Measurements from ENCODE around the gene RIMOC1.
A peak's percentile ranks its signal among the peaks of the same experiment; 100 is the strongest.

The RIMOC1 gene

DNA sequence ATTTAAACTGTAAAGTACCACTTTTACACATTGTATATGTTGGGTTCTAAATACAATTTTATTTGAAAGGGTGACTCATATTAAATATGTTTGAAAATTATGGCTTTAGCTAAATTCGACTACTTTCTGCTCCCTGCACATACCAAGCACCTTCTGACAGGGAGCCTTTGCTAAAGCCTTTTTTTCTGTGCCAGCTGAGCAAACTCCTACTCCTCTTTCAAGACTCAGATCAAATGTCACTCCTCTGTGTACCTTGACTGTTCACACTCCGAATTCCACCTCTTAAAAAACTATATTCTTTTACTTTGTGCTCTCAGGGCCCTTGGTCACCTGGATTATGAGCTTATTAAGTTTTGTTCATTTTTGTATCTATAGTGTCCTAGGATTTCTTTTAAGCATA is 27.5 kb upstream of the RIMOC1 start:
- no peaks in the 10 kb centered on the region for H3K4me1 ChIP-seq (ENCODE audit: insufficient read depth, low read length)

DNA sequence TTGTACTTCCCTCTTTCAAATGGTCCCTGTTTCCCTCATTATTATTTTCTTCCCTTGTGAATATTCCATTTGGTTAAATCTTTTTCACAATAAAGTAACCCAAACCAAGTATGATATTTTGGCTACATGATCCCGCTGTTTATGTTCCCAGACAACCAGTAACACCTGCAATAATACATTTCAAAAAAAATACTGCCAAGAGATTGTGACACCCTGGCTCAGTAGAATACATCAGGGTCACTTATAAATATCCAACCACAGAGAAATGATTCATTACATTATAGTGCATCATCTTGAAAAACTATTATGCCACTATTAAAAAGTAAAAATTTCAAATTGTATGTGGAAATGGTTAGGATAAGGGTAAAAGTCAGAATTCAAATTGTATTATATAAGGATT is 26.7 kb upstream of the RIMOC1 start:
- Histone ChIP-seq H2AFZ (ENCODE audit: low read depth, low read length) (no peak overlapping the region), H3K4me3 (ENCODE audit: low read length) (no peak overlapping the region), H3K27me3 (ENCODE audit: insufficient read depth, low read length) (no peaks in the 10 kb centered on the region), H3K36me3 (ENCODE audit: insufficient read depth, low read length) (no peaks in the 10 kb centered on the region), H3K9me3 (ENCODE audit: low read length) (no peaks in the 10 kb centered on the region), H3K4me1 (ENCODE audit: insufficient read depth, low read length) (no peaks in the 10 kb centered on the region)

More for the DNA sequence above, 27.5 kb upstream of the RIMOC1 start:
- no peaks in the 10 kb centered on the region for H3K9me3 ChIP-seq (ENCODE audit: low read length)
- H3K4me3 ChIP-seq (ENCODE audit: low read length), result no peak overlapping the region
- H3K27me3 ChIP-seq (ENCODE audit: insufficient read depth, low read length), result no peaks in the 10 kb centered on the region
- no peaks in the 10 kb centered on the region for H3K36me3 ChIP-seq (ENCODE audit: insufficient read depth, low read length)
- H2AFZ ChIP-seq (ENCODE audit: low read depth, low read length), result no peak overlapping the region

DNA sequence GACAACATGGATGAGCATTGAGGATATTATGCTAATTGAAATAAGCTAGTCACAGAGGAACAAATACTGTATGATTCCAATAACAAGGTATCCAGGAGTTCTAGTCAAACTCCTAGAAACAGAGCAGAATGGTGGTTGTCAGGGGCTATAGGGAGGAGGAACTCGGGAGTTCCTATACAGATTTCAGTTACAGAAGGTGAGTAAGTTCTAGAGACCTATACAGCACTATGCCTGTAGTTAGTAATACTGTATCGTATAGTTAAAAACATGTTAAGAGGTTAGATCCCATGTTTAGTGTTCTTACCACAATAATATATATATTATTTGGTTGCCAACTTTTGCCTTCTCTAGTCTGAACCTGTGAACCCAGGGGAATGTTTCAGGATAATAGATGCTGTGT is 26.0 kb upstream of the RIMOC1 start:
- H3K4me3 ChIP-seq (ENCODE audit: low read length), result no peak overlapping the region
- H2AFZ ChIP-seq (ENCODE audit: low read depth, low read length), result no peak overlapping the region
- no peaks in the 10 kb centered on the region for H3K4me1 ChIP-seq (ENCODE audit: insufficient read depth, low read length)
- no peaks in the 10 kb centered on the region for H3K9me3 ChIP-seq (ENCODE audit: low read length)
- no peaks in the 10 kb centered on the region for H3K27me3 ChIP-seq (ENCODE audit: insufficient read depth, low read length)
- no peaks in the 10 kb centered on the region for H3K36me3 ChIP-seq (ENCODE audit: insufficient read depth, low read length)

DNA sequence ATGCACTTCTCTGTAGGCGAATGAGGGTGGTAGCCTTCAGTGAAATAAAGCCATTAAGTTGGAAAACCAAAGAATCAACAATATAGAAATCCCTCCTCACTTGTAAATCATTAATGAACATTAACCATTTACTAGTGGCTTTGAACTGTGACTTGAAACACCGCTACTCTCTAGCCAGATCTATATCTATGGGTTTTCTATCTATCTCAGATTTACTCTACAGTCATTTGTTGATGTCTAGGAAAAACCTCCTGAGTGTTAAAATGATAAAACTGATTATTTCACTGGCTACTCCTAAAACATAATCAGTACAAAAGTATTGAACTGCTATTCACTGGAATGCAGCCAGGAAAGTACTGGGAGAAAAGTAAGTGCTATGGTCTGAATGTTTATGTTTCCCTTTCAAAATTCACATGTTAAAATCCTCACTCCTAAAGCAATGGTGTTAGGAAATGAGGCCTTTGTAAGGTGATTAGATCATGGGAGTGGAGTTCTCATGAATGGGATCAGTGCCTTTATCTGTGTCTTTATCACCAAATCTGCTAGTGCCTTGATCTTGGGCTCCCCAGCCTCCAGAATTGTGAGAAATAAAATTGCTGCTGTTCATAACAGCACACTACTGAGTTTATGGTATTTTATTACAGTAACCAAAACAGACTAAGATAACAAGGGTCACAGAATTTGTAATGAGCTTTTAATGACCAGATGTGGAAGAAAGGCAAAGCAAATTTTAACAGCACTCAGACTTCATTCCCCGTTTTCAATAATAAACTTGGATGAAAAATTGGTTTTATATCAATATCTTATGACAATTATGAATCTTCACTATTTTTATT is 25.3 kb upstream of the RIMOC1 start:
- no peaks in the 10 kb centered on the region for H3K9me3 ChIP-seq (ENCODE audit: low read length)
- no peaks in the 10 kb centered on the region for H3K4me1 ChIP-seq (ENCODE audit: insufficient read depth, low read length)
- no peak overlapping the region for H2AFZ ChIP-seq (ENCODE audit: low read depth, low read length)
- no peak overlapping the region for H3K4me3 ChIP-seq (ENCODE audit: low read length)
- no peaks in the 10 kb centered on the region for H3K27me3 ChIP-seq (ENCODE audit: insufficient read depth, low read length)
- H3K36me3 ChIP-seq (ENCODE audit: insufficient read depth, low read length), result no peaks in the 10 kb centered on the region

DNA sequence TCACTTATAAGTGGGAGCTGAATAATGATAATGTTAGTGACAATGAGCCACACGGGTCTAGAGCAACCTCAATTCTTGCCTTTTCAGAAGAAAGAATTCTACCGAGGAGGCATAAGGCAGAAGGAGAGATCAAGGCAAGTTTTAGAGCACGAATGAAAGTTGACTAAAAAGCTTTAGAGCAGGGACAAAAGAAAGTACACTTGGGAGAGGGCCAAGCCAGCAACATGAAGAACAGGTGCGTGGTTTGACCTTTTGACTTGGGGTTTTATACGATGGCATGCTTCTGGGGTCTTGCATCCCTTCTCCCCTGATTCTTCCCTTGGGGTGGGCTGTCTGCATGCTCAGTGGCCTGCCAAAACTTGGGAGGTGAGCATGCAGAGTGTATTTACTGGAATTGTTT is 21.4 kb upstream of the RIMOC1 start:
- Histone ChIP-seq H3K36me3 (ENCODE audit: insufficient read depth, low read length) (no peaks in the 10 kb centered on the region), H3K4me3 (ENCODE audit: low read length) (no peak overlapping the region), H3K4me1 (ENCODE audit: insufficient read depth, low read length) (no peaks in the 10 kb centered on the region), H3K9me3 (ENCODE audit: low read length) (no peaks in the 10 kb centered on the region), H2AFZ (ENCODE audit: low read depth, low read length) (no peak overlapping the region), H3K27me3 (ENCODE audit: insufficient read depth, low read length) (no peaks in the 10 kb centered on the region)

DNA sequence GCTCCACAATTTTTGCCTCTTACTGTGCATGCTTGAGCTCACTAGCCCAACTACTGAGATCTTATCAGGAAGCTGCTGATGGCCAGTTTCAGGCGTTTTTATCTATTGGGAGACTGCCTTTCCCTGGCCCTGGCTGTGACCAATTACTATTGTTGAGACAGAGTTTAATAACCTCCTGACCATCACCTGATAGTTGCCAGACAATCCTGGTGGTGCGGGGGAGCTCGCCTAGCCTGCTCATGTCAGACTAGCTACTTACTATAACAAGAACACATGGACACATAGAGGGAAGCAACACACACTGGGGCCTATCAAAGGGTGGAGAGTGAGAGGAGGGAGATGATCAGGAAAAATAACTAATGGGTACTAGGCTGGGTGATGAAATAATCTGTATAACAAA is 20.9 kb upstream of the RIMOC1 start:
- H2AFZ ChIP-seq (ENCODE audit: low read depth, low read length), result no peak overlapping the region
- H3K4me1 ChIP-seq (ENCODE audit: insufficient read depth, low read length), result no peaks in the 10 kb centered on the region
- H3K27me3 ChIP-seq (ENCODE audit: insufficient read depth, low read length), result no peaks in the 10 kb centered on the region
- no peaks in the 10 kb centered on the region for H3K36me3 ChIP-seq (ENCODE audit: insufficient read depth, low read length)
- H3K9me3 ChIP-seq (ENCODE audit: low read length), result no peaks in the 10 kb centered on the region
- H3K4me3 ChIP-seq (ENCODE audit: low read length), result no peak overlapping the region

DNA sequence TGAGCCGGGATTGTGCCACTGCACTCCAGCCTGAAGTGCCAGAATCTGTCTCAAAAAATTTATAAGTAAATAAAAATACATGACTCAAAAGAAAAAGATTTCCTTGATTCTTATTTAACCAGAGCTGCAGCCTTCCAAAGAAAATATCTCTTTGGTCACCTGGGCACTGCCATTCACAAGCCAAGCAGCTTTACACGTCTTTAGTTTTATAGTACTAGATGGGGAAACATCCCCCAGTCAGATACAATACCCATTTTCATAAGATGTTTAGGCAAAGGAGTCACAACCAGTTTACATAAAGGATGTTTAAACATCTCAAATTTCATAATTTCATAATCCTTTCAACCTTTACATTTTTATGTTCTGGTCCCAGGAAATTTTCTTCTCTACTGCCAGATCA is 20.2 kb upstream of the RIMOC1 start:
- Histone ChIP-seq H3K36me3 (ENCODE audit: insufficient read depth, low read length) (no peaks in the 10 kb centered on the region), H2AFZ (ENCODE audit: low read depth, low read length) (no peak overlapping the region), H3K27me3 (ENCODE audit: insufficient read depth, low read length) (no peaks in the 10 kb centered on the region), H3K9me3 (ENCODE audit: low read length) (no peaks in the 10 kb centered on the region), H3K4me1 (ENCODE audit: insufficient read depth, low read length) (no peaks in the 10 kb centered on the region), H3K4me3 (ENCODE audit: low read length) (no peak overlapping the region)

DNA sequence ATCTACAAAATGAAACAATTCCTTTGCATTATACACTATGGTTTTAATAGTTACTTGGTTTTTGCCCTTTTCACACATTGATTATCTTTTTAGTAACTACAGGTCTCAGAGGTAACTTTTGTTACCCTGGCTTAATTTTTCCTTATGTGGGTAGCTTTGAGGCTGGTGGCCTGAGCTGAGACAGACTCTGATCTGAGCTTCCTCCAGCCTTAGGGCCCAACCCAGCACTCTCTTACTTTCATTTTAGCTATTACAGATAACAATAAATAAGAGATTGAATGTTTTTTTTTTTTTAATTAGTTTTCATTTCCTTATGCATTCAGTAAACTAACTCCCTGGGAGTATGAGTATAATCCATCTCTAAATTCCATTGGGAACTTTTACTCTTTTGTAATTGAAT is 18.9 kb upstream of the RIMOC1 start:
- Histone ChIP-seq H3K36me3 (ENCODE audit: insufficient read depth, low read length) (no peaks in the 10 kb centered on the region), H2AFZ (ENCODE audit: low read depth, low read length) (no peak overlapping the region), H3K4me3 (ENCODE audit: low read length) (no peak overlapping the region), H3K27me3 (ENCODE audit: insufficient read depth, low read length) (peaks cover 3% of the 10 kb centered on the region), H3K4me1 (ENCODE audit: insufficient read depth, low read length) (no peaks in the 10 kb centered on the region), H3K9me3 (ENCODE audit: low read length) (no peaks in the 10 kb centered on the region)

DNA sequence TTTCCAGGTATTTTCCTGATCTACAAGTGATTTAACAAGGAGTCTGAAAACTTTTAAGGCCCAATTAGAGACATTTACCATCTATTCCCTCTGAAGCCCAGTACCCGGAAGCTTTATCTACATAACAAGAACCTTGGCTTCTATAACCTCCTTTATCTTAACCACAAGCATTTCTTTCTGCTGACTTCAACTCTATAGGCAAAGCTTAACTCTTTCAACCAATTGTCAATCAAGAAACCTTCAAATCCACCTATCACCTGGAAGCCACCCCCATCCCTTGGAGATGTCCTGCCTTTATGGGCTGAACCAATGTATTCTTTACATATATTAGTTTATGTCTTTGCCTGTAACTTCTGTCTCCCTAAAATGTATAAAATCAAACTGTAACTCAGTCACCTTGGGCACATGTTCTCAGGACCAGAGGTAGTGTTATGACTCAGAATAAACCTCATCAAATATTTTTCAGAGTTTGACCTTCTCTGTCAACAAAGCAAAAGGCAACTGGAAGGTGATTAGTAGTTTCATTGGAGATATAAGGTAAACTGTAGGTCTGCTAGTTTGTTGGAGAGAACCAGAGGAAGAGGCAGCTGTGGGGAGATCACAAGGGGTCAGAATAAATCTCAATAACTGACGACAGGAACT is 13.0 kb upstream of the RIMOC1 start:
- no peaks in the 10 kb centered on the region for H3K9me3 ChIP-seq (ENCODE audit: low read length)
- no peak overlapping the region for H3K4me3 ChIP-seq (ENCODE audit: low read length)
- peaks cover 8% of the 10 kb centered on the region for H3K27me3 ChIP-seq (ENCODE audit: insufficient read depth, low read length)
- H3K36me3 ChIP-seq (ENCODE audit: insufficient read depth, low read length), result no peaks in the 10 kb centered on the region
- no peak overlapping the region for H2AFZ ChIP-seq (ENCODE audit: low read depth, low read length)
- H3K4me1 ChIP-seq (ENCODE audit: insufficient read depth, low read length), result no peaks in the 10 kb centered on the region

DNA sequence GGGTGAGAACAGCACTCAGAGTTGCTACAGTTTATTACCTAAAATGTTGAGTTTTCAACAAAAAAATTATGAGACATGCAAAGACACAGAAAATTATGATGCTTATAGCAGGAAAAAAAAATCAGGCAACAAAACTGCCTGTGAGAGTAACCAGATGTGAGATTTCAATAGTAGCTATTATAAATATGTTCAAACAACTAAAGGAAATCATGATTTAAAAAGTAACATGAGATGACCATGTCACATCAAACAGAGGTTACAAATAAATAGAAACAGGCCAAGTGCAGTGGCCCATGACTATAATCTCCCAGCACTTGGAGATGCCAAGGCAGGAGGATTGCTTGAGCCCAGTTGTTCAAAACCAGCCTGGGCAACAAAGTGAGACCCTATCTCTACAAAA is 12.1 kb upstream of the RIMOC1 start:
- no peaks in the 10 kb centered on the region for H3K36me3 ChIP-seq (ENCODE audit: insufficient read depth, low read length)
- H3K9me3 ChIP-seq (ENCODE audit: low read length), result no peaks in the 10 kb centered on the region
- no peaks in the 10 kb centered on the region for H3K4me1 ChIP-seq (ENCODE audit: insufficient read depth, low read length)
- no peak overlapping the region for H3K4me3 ChIP-seq (ENCODE audit: low read length)
- H3K27me3 ChIP-seq (ENCODE audit: insufficient read depth, low read length), result peaks cover 8% of the 10 kb centered on the region
- no peak overlapping the region for H2AFZ ChIP-seq (ENCODE audit: low read depth, low read length)

DNA sequence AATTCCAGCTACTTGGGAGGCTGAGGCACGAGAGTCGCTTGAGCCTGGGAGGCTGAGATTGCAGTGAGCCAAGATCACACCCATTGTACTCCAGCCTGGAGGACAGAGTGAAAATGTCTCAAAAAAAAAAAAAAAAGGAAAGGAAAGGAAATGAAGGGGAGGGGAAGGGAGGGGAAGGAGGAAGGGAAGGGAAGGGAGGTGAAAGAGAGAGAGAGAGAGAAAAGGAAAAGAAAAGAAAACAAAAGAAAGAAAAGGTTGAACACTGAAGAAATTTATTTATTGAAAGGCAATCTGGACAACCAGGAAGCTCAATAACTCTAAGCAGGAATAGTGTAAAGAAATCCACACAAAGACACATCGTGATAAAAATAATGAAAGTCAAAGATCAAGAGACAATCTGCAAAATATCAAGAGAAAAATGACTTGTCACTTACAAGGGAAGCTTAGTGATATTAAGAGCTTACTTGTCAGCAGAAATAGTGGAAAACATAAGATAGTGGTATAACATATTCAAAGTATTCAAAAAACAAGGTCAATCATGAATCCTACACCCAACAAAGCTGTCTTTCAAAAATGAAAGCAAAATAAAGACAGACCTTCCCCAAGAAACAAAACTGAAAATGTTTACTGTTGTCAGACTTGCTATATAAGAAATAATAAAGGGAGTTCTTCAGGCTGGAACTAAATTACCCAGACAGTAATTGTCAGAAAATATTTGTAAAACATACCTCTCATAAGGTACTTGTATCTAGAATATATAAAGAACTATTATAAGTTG is 10.9 kb upstream of the RIMOC1 start:
- Histone ChIP-seq H3K4me3 (ENCODE audit: low read length) (no peak overlapping the region), H3K4me1 (ENCODE audit: insufficient read depth, low read length) (no peaks in the 10 kb centered on the region), H2AFZ (ENCODE audit: low read depth, low read length) (no peak overlapping the region), H3K27me3 (ENCODE audit: insufficient read depth, low read length) (peaks cover 12% of the 10 kb centered on the region), H3K9me3 (ENCODE audit: low read length) (no peaks in the 10 kb centered on the region), H3K36me3 (ENCODE audit: insufficient read depth, low read length) (no peaks in the 10 kb centered on the region)

DNA sequence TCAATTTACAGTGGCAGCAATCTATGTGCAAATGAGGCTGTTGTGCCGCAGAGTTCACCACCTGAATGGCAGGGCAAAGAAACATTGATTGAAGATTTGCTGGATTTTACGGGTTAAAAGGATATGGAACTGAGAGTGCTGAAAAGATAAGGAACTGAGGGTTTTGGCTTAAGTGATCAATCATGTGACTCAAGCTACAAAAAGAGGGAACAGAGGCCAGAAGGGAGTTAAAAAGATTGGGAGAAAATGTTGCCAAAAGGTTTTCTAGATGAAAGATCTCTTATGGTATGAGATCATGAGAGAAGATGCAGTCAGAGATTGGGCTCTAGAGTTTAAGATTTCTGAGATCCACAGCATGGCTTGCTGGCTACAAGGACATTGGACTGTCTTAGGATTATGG is 7.9 kb upstream of the RIMOC1 start:
- H3K4me3 ChIP-seq (ENCODE audit: low read length), result no peak overlapping the region
- no peaks in the 10 kb centered on the region for H3K36me3 ChIP-seq (ENCODE audit: insufficient read depth, low read length)
- H3K27me3 ChIP-seq (ENCODE audit: insufficient read depth, low read length), result peaks cover 9% of the 10 kb centered on the region
- no peaks in the 10 kb centered on the region for H3K4me1 ChIP-seq (ENCODE audit: insufficient read depth, low read length)
- H2AFZ ChIP-seq (ENCODE audit: low read depth, low read length), result no peak overlapping the region
- no peaks in the 10 kb centered on the region for H3K9me3 ChIP-seq (ENCODE audit: low read length)

DNA sequence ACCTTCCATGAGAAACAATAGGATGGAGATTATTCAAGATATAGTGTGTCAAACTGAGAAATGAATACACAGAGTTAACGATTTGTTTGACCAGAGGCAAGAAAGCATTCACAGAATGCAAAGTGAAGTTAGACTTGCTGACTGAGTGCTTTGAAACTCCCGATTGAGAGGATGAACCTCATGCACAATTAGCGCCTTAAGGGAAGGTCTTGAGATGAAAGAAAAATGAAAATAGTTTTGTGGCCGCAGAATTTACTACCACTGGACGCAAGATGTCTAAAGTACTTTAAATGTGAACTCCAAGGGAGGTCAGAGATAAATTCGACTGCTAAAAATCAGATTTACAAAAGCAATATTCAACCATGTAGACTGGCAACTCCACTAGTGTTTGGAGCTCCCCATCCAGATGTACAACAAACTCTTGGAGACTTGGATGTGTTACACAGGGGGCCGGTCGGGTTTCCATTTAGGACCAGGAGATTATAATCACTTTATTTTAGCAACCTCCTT is 707 bp upstream of the RIMOC1 start:
- Histone ChIP-seq H3K4me3 (ENCODE audit: low read length) (peak overlapping the region; percentile 91), H3K27me3 (ENCODE audit: insufficient read depth, low read length) (no peaks in the 10 kb centered on the region), H3K36me3 (ENCODE audit: insufficient read depth, low read length) (peaks cover 22% of the 10 kb centered on the region), H2AFZ (ENCODE audit: low read depth, low read length) (peak overlapping the region; percentile 73), H3K4me1 (ENCODE audit: insufficient read depth, low read length) (peaks cover 24% of the 10 kb centered on the region), H3K9me3 (ENCODE audit: low read length) (no peaks in the 10 kb centered on the region)

Measured in neuron (in vitro differentiated cells).